Measurements from ENCODE around the gene BPNT1. TPM values are rescaled to one million over a fixed set of nuclear protein-coding genes. Genes with fewer than 3 reads are reported as not detected.

BPNT1 gene
- total RNA-seq, 1 donor from 2014 or later, result 17.6 TPM

Other genes starting within 250 kb of the BPNT1 start
- under 0.01 TPM in 1 of 2 replicates, not detected in the other for gene SLC30A10, start 161.2 kb downstream of the BPNT1 start, total RNA-seq
- gene EPRS1, start 43.3 kb downstream of the BPNT1 start, total RNA-seq, result 165 and 212 TPM in 2 replicates
- 107 and 113 TPM in 2 replicates for gene IARS2, start 4.3 kb upstream of the BPNT1 start, total RNA-seq
- gene RAB3GAP2, start 182.7 kb upstream of the BPNT1 start, total RNA-seq, result 26.1 and 31.5 TPM in 2 replicates

Data from bronchial epithelial cell (primary cell).